GM21423 (cell line): Measurements from ENCODE around the gene CAMK2D.
A peak's percentile ranks its signal among the peaks of the same experiment; 100 is the strongest.

Source experiments
- ATAC-seq: cut with Tn5 transposase; IDR thresholded peaks from one replicate; pipeline ENCODE4 v1.9.1; 2021; ENCODE audit warnings: mild to moderate bottlenecking, moderate library complexity; ENCODE audit not compliant: unreplicated experiment

Gene CAMK2D

GRCh38 chr4:113579360-113579759 lies 182.2 kb downstream of the CAMK2D start:
- no peak for ATAC-seq

- no peak for ATAC-seq
Measured at GRCh38 chr4:113576947-113577678, 184.4 kb downstream of the CAMK2D start.

- ATAC-seq = no peak
Measured at GRCh38 chr4:113575401-113575800, 186.1 kb downstream of the CAMK2D start.

GRCh38 chr4:113574636-113575103 lies 186.9 kb downstream of the CAMK2D start:
- ATAC-seq = no peak

DNA sequence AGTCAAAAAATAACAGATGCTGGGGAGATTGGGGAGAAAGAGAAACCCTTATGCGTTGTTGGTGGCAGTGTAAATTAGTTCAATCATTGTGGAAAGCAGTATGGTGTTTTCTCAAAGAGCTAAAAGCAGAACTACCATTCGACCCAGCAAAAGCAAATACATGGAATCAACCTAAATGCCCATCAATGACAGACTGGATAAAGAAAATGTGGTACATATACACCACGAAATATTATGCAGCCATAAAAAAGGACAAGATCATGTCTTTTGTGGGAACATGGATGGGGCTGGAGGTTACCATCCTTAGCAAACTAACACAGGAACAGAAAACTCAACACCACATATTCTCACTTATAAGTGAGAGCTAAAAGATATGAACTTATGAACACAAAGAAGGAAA lies 188.9 kb downstream of the CAMK2D start:
- ATAC-seq = no peak

DNA sequence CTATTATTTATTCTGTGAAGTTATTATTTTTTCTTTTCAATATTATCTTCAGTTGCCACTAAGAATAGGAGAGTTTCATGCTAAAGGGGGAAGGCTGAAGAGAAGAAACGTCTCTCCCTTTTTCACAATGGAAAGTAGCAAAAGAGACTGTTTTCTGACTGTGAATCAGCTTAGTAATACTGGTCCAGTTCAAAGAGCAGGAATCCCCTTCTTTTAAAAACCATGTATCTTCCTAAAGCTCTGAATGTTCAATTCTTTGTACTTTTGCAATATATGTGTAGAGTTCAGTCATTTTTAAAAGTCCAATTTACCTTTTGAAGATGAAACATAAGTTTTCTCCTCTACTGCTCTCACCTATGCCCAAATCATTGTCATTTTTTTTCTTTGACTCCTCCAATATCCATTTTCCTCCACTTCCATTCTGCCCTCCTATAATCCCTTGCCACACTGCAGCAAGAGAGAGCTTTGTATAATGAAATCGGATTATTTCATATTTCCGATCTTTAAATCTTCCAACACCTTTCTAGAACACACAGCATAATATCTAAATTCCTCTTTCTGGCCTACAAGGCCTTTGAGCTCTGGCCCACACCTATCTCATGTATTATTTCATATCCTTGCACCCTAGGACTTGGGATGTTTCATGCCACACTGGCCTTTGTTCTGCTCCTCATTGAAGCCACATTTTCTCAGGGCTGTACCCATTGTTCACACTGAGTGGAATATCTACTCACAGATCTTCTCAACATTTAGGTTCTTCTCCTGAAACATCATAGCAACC lies 195.3 kb downstream of the CAMK2D start:
- no peak for ATAC-seq

- no peak for ATAC-seq
Measured at GRCh38 chr4:113565702-113566012, 195.9 kb downstream of the CAMK2D start.

GRCh38 chr4:113564493-113564892 lies 197.0 kb downstream of the CAMK2D start:
- peak; percentile 27 for ATAC-seq

GRCh38 chr4:113563691-113564378 lies 197.7 kb downstream of the CAMK2D start:
- no peak for ATAC-seq

DNA sequence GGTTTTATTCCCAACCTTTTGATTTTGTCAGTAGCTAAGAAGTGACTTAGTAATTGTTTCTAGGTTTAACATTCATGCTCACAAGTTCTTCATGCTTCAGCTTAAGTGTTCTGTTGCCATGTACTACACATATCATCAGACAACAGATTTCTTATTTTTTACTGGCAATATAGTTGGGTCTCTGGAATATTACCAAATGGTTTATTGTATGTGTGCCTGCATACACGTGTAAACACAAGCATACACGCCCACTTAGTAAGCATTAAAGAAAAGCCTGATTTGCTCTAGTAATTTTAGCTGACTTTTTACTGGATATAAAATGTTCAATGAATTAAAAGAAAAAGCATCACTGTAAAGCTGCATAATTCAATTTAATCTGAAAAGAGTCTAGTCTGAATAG lies 199.8 kb downstream of the CAMK2D start:
- ATAC-seq = no peak

DNA sequence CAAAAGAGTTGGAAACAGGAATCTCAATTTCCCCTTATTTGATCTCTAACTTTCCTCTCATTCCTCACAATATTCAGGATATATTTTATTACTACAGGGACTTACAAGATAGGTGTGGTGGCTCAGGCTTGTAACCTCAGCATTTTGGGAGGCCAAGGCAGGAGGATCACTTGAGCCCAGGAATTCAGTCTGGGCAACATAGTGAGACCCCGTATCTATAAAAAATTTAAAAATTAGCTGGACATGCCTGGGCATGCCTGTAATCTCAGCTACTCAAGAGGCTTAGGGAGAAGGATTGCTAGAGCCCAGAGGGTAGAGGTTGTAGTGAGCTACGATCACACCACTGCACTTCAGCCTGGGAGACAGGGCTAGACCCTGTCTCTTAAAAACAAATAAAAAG lies 200.4 kb downstream of the CAMK2D start:
- no peak for ATAC-seq

GRCh38 chr4:113560579-113560978 lies 201.0 kb downstream of the CAMK2D start:
- no peak for ATAC-seq

GRCh38 chr4:113559947-113560346 lies 201.6 kb downstream of the CAMK2D start:
- ATAC-seq = no peak

GRCh38 chr4:113556382-113557134 lies 205.0 kb downstream of the CAMK2D start:
- ATAC-seq = no peak

DNA sequence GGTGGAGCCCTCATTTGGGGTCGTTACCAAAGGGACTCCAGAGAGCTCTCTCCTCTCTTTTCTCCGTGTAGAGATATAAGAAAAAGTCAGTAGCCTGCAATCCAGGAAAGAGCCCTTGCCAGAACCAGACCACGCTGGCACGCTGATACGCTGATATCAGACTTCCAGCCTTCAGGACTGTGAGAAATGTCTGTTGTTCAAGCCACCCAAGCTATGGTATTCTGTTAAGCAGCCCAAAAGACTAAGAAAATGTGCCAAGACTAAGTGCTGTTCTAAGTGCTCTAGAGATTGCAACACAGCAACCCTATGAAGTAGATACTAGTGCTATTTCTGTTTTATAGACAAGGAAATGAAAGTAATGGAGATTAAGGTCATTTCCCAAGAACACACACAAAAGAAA lies 205.7 kb downstream of the CAMK2D start:
- no peak for ATAC-seq

DNA sequence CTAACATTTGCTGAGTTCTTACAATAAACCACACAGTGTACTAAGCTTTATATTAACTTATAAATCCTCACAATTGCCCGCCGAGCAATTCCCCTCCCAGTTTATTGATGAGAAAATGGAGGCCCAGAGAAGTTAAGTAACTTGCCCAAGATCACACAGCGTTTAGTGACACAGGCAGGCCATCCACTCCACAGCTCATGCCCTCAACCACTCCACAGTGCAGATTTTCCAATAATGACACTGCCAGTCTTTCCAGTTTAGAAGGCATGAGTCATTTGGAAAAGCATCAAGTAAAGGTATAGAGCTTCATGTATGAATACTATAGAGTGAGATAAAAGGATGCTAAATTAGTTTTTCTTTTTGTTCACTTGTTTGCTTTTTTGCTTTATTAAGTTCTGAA lies 208.5 kb downstream of the CAMK2D start:
- ATAC-seq = no peak

GRCh38 chr4:113550510-113550909 lies 211.0 kb downstream of the CAMK2D start:
- ATAC-seq = no peak

DNA sequence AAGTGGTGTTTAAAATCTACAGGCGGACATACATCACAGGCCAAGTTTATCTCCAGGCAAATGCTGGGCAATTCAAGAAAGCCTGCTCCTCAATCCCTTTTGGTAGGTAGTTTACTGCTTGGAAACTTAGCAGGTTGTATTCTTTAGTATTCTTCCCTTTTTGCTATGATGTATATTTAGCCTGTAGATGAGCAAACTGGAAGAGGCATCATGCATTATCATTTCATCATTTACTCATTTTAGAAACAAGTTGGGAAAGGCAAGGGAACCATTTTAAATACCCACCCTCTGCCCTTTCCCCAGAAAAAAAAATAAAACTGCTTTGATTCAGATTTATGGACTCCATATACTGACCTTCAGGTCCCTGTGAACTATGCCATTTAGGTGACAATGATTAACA lies 213.2 kb downstream of the CAMK2D start:
- ATAC-seq = no peak

DNA sequence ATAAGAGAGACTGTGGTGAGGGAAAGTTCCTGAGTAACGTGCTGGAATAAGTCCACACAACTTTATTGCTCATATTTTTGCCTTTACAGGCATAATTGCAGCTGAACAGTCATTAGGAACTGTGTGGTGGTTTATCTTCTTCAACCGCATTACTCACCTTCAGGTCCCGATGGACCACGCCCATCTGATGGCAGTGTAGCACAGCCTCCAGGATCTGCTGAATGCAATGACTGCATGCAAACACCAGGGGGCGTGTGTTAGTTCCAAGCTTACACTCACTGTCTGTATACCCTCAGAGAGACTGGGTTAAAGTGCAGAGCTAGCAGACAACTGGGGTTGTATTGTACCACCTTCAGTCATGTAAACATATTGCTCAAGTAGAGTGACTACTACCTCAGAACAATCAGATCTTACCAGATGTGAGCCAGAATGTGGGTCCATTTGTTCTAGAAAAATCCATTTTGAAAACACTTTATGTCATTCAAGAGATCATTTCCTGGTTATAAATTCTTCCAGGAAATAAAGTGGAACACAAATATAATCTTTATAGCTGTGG lies 214.0 kb downstream of the CAMK2D start:
- ATAC-seq = peak; percentile 96

GRCh38 chr4:113541933-113542332 lies 219.6 kb downstream of the CAMK2D start:
- ATAC-seq = no peak

DNA sequence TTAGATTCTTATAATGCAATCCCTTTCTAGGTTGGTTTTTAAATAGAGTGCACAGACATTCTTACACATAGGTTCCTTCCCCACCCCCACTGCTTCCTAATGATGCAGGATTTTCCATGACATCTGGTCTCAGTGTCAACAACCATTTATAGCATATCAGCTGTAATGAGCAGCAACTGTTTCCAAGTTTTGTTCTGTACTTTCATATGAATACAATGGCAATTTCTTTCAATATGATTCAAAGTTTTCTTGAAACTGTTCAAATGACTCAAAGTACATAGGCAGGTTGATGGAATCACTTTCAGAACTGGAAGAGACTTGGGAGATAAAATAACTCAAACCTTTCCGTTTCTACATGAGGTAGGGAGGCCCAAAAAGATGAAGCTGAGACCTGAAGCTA lies 220.7 kb downstream of the CAMK2D start:
- no peak for ATAC-seq
